NCI-H526 (cell line): ENCODE results near the gene DNAJB2.
A peak's percentile ranks its signal among the peaks of the same experiment; 100 is the strongest.
"Not testable (repeated sequence)": the region's sequence is repeated elsewhere in the genome, so short reads cannot be mapped to it uniquely, and the experiment has no call there.

Experiments used
- DNase-seq, 2 experiments: peaks; one replicate each; lab custom pipeline; 2025; lab: John Stamatoyannopoulos, UW

DNAJB2 gene

DNA sequence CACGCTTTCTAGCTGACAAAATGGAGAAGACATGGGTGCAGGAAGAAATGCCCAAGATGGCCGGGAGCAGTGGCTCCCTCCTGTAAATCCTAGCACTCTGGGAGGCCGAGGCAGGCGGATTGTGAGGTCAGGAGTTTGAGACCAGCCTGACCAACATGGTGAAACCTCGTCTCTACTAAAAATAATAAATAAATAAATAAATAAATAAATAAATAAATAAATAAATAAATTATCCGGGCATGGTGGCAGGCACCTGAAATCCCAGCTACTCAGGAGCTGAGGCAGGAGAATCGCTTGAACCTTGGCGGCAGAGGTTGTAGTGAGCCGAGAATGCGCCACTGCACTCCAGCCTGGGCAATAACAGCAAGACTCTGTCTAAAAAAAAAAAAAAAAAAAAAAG lies 20.2 kb upstream of the DNAJB2 start:
- DNase-seq = not testable (repeated sequence)

DNA sequence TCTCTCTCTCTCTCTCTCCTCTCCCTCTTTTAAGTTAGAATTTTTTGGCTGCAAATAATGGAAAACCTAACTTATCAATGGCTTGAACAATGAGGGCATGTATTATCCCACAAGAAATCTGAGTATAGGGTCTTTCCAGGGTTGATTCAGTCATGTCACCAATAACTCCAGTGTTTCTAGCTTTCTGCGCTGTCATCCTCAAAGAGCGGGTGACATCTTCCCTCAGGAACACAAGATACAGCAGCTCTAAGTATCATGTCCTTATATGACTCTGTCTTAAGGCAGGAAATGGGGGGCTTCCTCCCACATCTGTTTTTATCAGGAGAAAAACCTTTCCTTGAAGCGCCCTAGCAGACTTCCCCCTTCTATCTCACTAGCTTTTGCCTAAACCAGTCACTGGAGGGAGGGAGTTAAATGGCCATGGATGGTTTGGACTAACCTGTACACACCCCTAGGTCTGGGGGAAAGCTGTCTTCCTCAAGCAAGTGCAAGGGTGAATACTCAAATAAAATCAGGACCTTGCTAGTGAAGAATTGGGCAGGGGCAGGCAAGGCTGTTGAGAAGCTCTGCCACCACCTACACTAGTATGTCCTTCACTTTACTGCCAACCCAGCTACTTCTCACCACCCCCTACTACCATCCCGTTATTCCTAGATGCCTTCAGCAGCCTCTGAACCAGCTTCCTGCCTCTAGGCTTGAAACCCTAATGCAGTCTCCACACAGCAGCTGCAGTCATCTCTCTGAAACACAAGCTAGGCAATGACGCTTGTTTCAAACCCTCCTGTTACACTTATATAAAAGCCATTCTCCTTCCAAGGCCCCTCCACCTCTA lies 17.9 kb upstream of the DNAJB2 start:
- DNase-seq = no peak

DNA sequence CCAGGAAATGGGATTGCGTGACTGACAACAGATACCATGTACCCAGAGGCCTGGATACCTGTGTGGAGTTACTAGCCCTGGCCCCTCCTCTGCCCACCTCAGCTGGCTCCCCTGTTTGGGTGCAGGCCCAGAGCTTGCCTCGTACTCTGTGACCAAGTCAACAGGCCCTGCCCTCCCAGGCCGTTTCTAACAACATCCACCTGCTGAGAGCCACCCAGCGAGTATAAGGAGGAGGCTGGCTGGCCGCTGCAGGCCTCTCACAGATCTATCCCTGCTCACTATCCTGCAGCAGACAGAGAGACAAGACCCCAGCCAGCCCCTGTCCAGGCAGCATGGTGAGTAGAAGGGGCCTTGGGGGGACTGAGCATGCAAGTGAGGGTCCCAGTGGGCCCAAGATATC lies 12.9 kb upstream of the DNAJB2 start:
- DNase-seq = no peak

DNA sequence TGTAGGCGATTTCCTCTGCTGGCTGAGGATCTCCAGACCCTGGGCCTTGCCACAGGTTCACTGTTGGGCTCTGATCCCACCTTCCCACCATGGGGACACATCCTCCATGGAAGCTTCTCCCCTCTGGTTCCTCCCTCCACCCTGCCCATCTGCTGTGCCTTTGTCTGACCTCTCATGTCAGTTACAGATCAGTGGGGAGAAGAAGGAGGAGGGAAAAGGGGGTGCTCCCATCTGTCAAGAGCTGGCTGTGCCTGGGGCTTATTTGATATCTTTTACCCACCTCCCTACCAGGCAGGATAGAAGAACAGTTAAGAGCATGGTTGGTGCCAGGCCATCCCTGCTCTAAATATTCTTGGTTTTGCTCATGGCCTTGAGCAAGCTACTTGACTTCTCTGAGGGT lies 12.3 kb upstream of the DNAJB2 start:
- no peak for DNase-seq

DNA sequence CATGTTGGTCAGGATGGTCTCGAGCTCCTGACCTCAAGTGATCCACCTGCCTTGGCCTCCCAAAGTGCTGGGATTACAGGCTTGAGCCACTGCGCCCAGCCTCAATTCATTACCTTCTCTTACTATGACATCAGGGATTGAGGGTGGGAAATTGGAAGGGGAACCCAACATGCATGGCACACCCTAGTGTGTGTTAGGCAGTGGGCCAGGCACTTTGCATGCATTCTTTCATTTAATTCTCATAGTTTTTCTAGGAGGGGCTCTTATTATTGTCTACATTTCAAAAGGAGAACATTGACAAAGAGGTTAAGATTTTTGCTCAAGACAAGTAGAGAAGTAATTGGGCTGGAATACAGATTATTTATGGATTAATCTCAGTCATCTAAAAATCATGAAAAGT lies 10.9 kb upstream of the DNAJB2 start:
- no peak for DNase-seq

DNA sequence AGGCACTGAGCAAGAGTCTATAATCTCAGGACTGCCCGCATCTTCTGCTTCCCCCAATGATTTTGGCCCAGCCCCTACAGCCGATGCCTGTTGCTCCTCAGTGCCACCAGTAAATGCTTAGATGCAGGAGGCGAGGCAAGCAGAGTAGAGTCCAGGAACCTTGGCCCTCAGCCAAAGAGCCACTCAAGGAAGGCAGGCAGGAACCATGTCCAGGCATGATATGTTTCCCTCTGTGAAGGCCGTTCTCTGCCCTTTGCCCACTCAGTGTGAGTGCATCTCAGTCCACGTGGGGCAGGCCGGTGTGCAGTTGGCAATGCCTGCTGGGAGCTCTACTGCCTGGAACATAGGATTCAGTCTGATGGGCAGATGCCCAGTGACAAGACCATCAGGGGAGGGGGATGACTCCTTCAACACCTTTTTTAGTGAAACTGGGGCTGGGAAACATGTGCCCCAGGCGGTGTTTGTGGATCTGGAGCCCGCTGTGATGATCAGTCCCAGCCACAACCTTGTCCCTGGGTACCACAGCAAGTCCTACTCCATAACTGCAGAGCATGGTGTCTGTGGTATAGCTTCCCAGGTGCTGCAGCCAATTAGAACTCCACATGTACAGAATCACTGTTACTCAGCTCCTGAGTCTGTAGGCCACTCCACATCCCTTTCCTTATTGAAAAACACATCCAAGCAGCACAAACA lies 9.7 kb upstream of the DNAJB2 start:
- no peak for DNase-seq

DNA sequence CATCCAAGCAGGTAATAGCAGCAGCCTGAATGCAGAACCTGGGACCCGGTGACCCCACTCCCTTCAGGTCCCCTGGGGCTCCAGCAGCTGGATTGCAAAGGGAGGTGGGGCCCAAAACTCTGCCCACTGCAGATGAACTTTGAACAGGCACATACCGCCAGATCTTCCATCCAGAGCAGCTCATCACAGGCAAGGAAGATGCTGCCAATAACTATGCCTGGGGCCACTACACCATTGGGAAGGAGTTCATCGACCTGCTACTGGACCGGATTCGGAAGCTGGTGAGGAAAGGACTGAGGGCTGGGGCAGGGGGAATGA lies 9.2 kb upstream of the DNAJB2 start:
- no peak for DNase-seq

DNA sequence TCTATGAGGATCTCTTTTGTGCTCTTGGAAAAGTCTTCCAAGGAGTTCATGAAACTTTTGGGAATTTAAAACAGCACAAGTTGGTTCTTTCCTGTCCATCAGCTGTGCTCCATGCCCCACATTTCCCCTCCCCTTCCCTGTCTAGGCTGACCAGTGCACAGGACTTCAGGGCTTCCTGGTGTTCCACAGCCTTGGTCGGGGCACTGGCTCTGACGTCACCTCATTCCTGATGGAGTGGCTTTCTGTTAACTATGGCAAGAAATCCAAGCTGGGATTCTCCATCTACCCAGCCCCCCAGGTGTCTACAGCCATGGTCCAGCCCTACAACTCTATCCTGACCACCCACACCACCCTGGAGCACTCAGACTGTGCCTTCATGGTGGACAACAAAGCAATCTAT lies 8.1 kb upstream of the DNAJB2 start:
- DNase-seq = no peak

DNA sequence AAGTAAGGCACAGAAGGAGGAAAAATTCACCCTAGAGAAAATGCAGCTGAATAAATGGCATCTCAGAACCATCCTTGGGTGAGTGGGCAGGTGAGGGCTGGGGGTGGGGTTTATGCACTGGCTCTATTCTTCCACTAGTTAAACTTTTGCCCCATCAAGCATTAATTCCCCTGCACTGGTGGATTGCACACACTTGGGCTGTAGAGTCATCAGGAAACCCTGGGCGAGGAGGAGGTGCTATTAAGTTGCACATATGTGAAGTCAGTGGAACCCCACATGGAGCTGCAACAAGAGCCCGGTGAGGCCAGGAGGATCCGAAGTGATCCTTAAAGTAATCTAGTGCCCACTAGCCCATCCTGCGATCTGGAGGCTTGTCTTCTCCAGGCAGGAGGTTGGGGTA lies 6.8 kb upstream of the DNAJB2 start:
- DNase-seq = no peak

DNA sequence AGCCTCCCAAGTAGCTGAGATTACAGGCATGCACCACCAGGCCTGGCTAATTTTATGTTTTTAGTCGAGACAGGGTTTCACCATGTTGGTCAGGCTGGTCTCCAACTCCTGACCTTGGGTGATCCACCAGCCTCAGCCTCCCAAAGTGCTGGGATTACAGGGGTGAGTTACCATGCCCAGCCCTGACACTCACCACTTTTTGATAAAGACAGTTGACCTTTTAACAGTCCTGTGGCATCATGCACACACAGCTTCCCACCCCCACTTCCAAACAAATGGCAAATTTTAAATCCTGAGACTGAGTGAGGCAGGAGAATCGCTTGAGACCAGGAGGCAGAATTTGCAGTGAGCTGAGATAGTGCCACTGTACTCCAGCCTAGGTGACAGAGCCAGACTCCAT lies 6.2 kb upstream of the DNAJB2 start:
- DNase-seq = no peak

DNA sequence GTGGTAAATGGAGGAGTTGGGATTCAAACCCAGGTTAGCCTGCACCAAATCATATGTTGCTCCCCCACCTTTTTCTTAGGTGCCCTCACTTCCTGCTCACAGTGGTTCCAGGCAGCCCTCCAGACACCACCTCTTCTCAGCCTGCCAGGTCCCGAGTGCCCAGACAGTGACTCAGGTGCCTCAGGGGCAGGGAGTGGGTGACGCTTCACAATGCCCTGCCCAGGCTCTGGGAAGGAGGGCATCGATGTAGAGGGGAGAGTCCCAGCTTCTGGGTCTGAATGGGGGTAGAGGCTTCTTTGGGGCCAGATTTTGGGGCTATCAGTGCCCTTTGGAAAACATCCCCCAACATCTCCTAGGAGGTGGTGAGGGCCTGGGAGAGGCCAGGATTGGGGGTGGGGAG lies 5.2 kb upstream of the DNAJB2 start:
- no peak for DNase-seq

DNA sequence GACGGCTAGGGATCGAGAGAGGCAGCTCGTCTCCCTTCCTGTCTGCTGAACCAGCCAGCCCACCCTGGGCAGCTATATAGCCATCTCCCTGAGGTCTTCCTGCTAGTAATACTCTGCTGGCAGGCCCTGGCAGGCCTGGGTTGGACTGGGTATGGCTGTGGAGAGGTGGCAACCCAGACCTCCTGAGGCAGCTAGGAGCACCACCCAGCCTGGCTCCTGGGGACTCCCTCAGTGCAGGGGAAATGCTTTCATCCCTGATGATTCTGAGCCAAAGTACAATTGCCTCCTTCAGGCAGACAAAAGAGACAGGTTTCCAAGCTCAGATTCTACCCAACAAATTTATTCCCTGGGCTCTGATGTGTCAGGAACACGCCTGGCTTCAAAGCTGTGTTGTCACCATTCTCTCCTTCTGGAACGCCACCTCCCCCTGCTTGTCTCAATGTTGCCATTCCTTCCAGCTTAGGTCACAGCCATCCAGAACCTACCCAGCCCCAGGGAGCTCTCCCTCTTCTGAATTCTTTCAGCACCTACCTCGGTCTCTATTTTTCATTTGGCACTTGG lies 4.7 kb upstream of the DNAJB2 start:
- no peak for DNase-seq

DNA sequence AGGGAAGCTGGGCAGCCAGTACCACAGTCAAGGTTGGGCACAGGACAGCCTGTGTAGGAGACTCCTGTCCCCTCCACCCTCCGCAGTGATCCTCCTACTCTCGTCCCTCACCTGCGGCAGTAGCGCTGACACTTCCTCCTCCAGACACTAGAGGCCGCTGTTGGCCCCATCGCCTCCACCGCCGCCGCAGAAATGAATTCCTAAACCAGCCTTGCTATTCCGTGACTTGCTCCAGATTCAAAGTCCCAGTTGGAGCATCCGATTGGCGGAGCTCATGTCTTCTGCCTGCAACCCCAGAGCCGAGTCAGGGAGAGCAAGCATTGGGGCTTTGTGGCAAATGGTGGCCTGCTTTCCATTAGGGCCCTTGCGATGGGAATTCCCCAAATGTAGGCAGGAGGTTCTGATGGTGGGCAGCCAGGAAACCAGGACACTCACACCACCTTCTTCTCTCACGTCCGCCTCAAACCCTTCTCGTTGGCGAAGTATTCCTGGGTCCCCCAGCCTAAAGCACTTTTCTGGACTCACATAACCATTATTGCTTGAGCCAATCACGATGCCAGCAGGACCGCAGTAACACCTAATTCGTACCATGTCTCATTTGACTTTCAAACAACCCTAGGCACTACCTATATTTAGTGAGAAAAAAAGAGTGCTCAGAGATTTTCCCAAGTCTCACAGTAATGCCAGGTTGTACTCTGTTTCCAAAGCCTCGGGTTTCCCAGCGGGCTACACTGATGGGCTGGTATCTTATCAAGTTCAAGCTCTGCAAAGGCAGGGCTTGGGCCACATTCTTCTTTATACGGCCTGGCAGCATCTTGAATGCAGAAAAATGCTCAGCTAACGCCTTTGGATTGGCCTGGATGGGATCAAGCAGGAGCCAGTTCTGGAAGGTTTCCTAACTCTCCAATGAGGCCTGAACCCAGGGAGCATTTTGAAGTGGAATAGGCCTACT lies 1.2 kb upstream of the DNAJB2 start:
- peak; percentile 70 to 90 for DNase-seq

DNA sequence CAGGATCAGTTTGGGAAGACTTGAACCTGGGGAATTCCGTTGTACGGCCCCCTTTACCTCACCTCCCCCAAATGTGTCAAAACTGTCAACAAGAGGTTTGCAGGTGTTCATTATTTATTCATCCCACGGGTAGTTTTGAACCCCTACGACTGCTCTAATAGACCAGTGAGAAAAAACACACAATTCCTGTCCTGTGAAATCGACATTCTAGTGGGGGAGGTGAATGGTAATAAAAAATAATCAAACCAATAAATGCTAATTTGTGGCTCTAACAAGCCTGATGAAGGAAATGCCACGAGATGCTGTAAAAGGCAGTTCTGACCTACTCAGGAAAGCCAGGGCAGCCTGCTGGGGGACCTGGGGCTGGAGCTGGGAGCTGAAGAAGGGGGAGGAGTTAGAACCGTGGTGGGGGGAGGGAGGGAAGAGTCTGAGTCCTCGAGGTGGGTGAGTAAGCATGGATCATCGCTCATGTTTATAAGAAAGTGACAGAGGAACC lies 463 bp upstream of the DNAJB2 start:
- DNase-seq = peak in 1 of 2 experiments; percentile 44

DNA sequence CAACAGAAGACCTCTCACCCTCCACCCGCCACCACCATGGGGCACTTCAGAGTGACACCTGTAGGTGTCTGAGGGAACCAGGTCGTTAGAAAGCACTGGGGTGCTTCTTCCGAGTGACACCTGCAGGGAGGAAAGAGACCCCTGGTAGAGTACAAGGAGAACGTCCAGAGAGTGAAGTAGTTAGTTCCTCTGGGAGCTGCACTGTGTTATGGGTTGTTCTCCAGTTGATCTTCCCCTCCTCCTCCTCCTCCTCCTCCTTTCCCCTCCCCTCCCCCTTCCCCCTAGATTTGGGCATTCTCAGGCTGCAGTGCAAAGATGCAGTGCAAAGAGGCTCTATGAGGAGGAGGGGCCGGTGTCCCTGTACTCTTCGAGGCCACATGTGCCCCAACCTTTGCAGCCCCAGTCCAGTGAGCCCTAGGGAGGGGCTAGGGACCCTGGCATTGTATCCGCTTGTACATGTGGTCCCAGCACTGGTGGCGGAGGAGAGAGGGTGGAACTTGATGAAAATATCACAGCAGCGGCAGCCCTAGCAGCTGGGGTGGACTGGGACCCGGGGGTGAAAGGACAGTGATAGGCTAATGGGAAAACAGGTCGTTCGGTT lies 850 bp downstream of the DNAJB2 start:
- DNase-seq = no peak

DNA sequence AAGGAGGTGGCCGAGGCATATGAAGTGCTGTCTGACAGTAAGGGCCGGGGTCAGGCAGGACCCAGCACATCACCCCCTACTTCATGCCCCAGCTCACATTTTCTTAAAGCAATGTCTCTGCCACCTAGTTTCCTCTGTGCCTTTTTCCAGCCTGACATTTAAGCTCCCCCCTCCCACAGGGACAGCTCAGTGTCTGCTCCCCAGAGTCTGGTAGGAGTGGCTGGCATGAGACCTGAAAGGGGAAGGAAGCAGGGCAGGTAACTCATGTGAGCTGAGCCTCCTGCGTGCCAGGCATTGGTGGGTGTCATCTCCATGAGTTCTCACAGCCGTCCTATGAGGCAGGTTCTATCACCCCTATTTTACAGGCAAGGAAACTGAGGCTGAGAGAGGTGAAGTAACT lies 1.5 kb downstream of the DNAJB2 start:
- DNase-seq = no peak

DNA sequence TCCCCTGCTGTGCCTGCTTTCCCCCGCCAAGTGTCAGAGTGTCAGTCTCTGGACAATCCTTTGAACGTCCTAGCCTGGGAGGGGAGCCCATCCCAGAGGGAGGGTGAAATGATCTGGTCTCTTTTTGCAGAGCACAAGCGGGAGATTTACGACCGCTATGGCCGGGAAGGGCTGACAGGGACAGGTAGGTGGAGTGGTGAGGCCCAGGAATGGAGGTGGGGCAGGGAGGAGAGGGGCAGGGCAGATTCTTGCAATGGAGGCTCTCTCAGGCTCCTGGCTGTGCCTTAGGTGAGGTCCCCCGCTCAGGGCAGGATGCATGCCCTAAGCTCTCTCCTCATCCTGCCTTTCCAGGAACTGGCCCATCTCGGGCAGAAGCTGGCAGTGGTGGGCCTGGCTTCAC lies 2.4 kb downstream of the DNAJB2 start:
- DNase-seq = no peak

DNA sequence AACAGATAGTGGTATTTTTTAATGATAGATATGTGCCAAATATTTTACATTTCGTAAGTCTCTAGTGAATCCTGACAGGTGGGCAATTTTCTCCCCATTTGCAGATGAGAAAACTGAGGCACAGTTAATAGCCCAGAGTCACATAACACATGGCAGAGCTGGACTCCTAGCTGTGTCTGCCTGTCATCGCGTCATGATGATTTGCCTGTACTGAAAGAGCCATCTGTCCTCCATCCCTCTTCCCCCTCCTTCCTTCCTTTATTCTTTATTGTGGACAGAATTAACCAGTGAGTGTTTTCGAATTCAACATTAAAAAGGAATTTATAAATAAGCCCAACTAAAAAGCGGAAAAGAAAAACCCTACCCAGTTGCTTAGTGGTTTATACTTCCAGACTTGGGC lies 3.2 kb downstream of the DNAJB2 start:
- no peak for DNase-seq

DNA sequence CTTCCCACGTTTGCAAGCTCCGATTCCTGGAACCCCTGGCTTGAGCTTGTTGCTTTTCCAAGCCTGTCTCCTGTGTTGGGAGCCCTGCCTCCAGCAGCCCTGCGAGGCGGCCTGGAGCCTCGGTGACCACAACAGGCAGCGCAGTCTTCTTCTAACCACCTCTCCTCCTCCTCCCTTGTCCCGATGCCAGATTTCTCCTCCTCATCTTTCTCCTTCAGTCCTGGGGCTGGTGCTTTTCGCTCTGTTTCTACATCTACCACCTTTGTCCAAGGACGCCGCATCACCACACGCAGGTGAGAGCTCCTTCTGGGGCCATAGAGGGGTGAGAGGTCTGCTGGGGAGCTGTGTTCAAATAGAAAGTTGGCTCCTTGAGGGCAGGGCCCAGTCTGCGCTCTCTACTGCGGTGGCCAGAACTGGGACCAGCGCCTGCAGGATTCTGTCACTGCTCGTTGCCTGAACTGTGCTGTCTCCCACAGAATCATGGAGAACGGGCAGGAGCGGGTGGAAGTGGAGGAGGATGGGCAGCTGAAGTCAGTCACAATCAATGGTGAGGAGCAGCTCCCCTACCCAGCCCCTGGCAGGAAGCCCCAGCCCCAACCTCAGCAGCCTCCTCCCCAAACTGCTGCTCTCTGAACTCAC lies 3.9 kb downstream of the DNAJB2 start:
- no peak for DNase-seq

DNA sequence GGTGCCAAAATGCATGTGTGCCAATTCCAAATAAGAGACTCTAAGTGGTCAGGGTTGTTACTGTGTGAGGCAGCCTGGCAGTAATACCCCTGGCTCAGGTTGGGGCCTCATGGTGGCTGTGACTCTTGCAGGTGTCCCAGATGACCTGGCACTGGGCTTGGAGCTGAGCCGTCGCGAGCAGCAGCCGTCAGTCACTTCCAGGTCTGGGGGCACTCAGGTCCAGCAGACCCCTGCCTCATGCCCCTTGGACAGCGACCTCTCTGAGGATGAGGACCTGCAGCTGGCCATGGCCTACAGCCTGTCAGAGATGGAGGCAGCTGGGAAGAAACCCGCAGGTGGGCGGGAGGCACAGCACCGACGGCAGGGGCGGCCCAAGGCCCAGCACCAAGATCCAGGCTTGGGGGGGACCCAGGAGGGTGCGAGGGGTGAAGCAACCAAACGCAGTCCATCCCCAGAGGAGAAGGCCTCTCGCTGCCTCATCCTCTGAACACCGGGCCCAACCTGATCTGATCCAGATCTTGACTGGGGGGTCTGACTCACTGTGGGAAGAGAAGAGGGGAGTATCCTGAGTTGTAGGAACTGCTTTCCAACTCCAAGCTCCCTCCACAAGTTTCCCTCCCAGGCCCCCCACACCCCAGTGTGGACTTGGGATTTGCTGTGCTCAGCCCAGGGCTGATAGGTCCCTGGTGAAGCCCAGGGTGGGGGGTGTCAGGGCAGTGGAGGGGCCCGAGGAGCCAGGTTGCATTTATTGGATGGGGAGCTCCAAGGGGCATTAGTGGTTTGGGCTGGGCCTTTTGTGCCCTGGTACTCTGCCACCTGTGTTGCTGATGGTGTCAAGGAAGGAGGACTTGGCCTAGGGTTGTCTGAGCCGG lies 5.6 kb downstream of the DNAJB2 start:
- no peak for DNase-seq
